ENCODE data around the gene GSN.

GSN gene

GRCh38 chr9:121302341-121302740 is 34.4 kb downstream of the GSN start:
- Histone ChIP-seq H3K36me3 (ENCODE audit: control insufficient read depth in 2 of 2, insufficient read depth in 2 of 2, low read length in 2 of 2) (peaks cover 42 to 43% of the 10 kb centered on the region in 2 donors), H3K9ac (ENCODE audit: low read depth in 1 of 2, low read length in 2 of 2) (peak overlapping the region in 1 of 2 donors; percentile 18)

GRCh38 chr9:121302786-121303185 is 34.8 kb downstream of the GSN start:
- Histone ChIP-seq H3K4me3 (ENCODE audit: low read length in 2 of 2) (peak overlapping the region in 1 of 2 donors; percentile 4), H3K27ac (ENCODE audit: low read depth in 2 of 2, low read length in 2 of 2) (peak overlapping the region in 1 of 2 donors; percentile 41), H3K9ac (ENCODE audit: low read depth in 1 of 2, low read length in 2 of 2) (peak overlapping the region in 1 of 2 donors; percentile 19), H3K27me3 (ENCODE audit: control insufficient read depth in 2 of 2, insufficient read depth in 2 of 2, low read length in 2 of 2) (no peaks in the 10 kb centered on the region), H3K9me3 (ENCODE audit: control insufficient read depth in 2 of 2, low read length in 2 of 2) (no peaks in the 10 kb centered on the region), H3K36me3 (ENCODE audit: control insufficient read depth in 2 of 2, insufficient read depth in 2 of 2, low read length in 2 of 2) (peaks cover 46 to 48% of the 10 kb centered on the region in 2 donors), H3K4me1 (ENCODE audit: control insufficient read depth in 2 of 2, insufficient read depth in 2 of 2, low read length in 2 of 2) (peaks cover 32 to 51% of the 10 kb centered on the region in 2 donors)

More at GRCh38 chr9:121302341-121302740, 34.4 kb downstream of the GSN start:
- H3K9me3 ChIP-seq (ENCODE audit: control insufficient read depth in 2 of 2, low read length in 2 of 2), result no peaks in the 10 kb centered on the region
- peak overlapping the region in 1 of 2 donors; percentile 4 for H3K4me3 ChIP-seq (ENCODE audit: low read length in 2 of 2)
- H3K27me3 ChIP-seq (ENCODE audit: control insufficient read depth in 2 of 2, insufficient read depth in 2 of 2, low read length in 2 of 2), result no peaks in the 10 kb centered on the region
- peaks cover 32 to 51% of the 10 kb centered on the region in 2 donors for H3K4me1 ChIP-seq (ENCODE audit: control insufficient read depth in 2 of 2, insufficient read depth in 2 of 2, low read length in 2 of 2)
- peak overlapping the region in 1 of 2 donors; percentile 15 for H3K27ac ChIP-seq (ENCODE audit: low read depth in 2 of 2, low read length in 2 of 2)

- H3K36me3 ChIP-seq (ENCODE audit: control insufficient read depth in 2 of 2, insufficient read depth in 2 of 2, low read length in 2 of 2), result peaks cover 54% of the 10 kb centered on the region in 2 donors
- H3K4me3 ChIP-seq (ENCODE audit: low read length in 2 of 2), result no peak overlapping the region
- H3K27ac ChIP-seq (ENCODE audit: low read depth in 2 of 2, low read length in 2 of 2), result peak overlapping the region in 1 of 2 donors; percentile 41
Observed at GRCh38 chr9:121303456-121304451, 35.8 kb downstream of the GSN start.

GRCh38 chr9:121304707-121305106 is 36.7 kb downstream of the GSN start:
- no peaks in the 10 kb centered on the region for H3K9me3 ChIP-seq (ENCODE audit: control insufficient read depth in 2 of 2, low read length in 2 of 2)
- H3K27ac ChIP-seq (ENCODE audit: low read depth in 2 of 2, low read length in 2 of 2), result peak overlapping the region in 1 of 2 donors; percentile 41
- peaks cover 18 to 38% of the 10 kb centered on the region in 2 donors for H3K4me1 ChIP-seq (ENCODE audit: control insufficient read depth in 2 of 2, insufficient read depth in 2 of 2, low read length in 2 of 2)
- H3K27me3 ChIP-seq (ENCODE audit: control insufficient read depth in 2 of 2, insufficient read depth in 2 of 2, low read length in 2 of 2), result no peaks in the 10 kb centered on the region
- H3K36me3 ChIP-seq (ENCODE audit: control insufficient read depth in 2 of 2, insufficient read depth in 2 of 2, low read length in 2 of 2), result peaks cover 59 to 60% of the 10 kb centered on the region in 2 donors
- H3K9ac ChIP-seq (ENCODE audit: low read depth in 1 of 2, low read length in 2 of 2), result peak overlapping the region in 1 of 2 donors; percentile 19
- no peak overlapping the region for H3K4me3 ChIP-seq (ENCODE audit: low read length in 2 of 2)

More at GRCh38 chr9:121303456-121304451, 35.8 kb downstream of the GSN start:
- Histone ChIP-seq H3K27me3 (ENCODE audit: control insufficient read depth in 2 of 2, insufficient read depth in 2 of 2, low read length in 2 of 2) (no peaks in the 10 kb centered on the region), H3K9ac (ENCODE audit: low read depth in 1 of 2, low read length in 2 of 2) (peak overlapping the region in 1 of 2 donors; percentile 19), H3K9me3 (ENCODE audit: control insufficient read depth in 2 of 2, low read length in 2 of 2) (no peaks in the 10 kb centered on the region), H3K4me1 (ENCODE audit: control insufficient read depth in 2 of 2, insufficient read depth in 2 of 2, low read length in 2 of 2) (peaks cover 24 to 43% of the 10 kb centered on the region in 2 donors)

GRCh38 chr9:121305269-121305994 is 37.5 kb downstream of the GSN start:
- Histone ChIP-seq H3K4me1 (ENCODE audit: control insufficient read depth in 2 of 2, insufficient read depth in 2 of 2, low read length in 2 of 2) (peaks cover 13 to 35% of the 10 kb centered on the region in 2 donors), H3K9me3 (ENCODE audit: control insufficient read depth in 2 of 2, low read length in 2 of 2) (no peaks in the 10 kb centered on the region), H3K27ac (ENCODE audit: low read depth in 2 of 2, low read length in 2 of 2) (peak overlapping the region in 1 of 2 donors; percentile 21), H3K4me3 (ENCODE audit: low read length in 2 of 2) (no peak overlapping the region), H3K36me3 (ENCODE audit: control insufficient read depth in 2 of 2, insufficient read depth in 2 of 2, low read length in 2 of 2) (peaks cover 61 to 64% of the 10 kb centered on the region in 2 donors), H3K9ac (ENCODE audit: low read depth in 1 of 2, low read length in 2 of 2) (peak overlapping the region in 1 of 2 donors; percentile 5), H3K27me3 (ENCODE audit: control insufficient read depth in 2 of 2, insufficient read depth in 2 of 2, low read length in 2 of 2) (no peaks in the 10 kb centered on the region)

GRCh38 chr9:121307976-121308375 is 40.0 kb downstream of the GSN start:
- Histone ChIP-seq H3K4me3 (ENCODE audit: low read length in 2 of 2) (no peak overlapping the region), H3K27ac (ENCODE audit: low read depth in 2 of 2, low read length in 2 of 2) (no peak overlapping the region), H3K36me3 (ENCODE audit: control insufficient read depth in 2 of 2, insufficient read depth in 2 of 2, low read length in 2 of 2) (peaks cover 71 to 77% of the 10 kb centered on the region in 2 donors), H3K27me3 (ENCODE audit: control insufficient read depth in 2 of 2, insufficient read depth in 2 of 2, low read length in 2 of 2) (no peaks in the 10 kb centered on the region), H3K9me3 (ENCODE audit: control insufficient read depth in 2 of 2, low read length in 2 of 2) (no peaks in the 10 kb centered on the region), H3K4me1 (ENCODE audit: control insufficient read depth in 2 of 2, insufficient read depth in 2 of 2, low read length in 2 of 2) (peaks cover 13 to 18% of the 10 kb centered on the region in 2 donors), H3K9ac (ENCODE audit: low read depth in 1 of 2, low read length in 2 of 2) (no peak overlapping the region)

GRCh38 chr9:121308765-121309164 is 40.8 kb downstream of the GSN start:
- no peaks in the 10 kb centered on the region for H3K9me3 ChIP-seq (ENCODE audit: control insufficient read depth in 2 of 2, low read length in 2 of 2)
- no peaks in the 10 kb centered on the region for H3K27me3 ChIP-seq (ENCODE audit: control insufficient read depth in 2 of 2, insufficient read depth in 2 of 2, low read length in 2 of 2)
- H3K27ac ChIP-seq (ENCODE audit: low read depth in 2 of 2, low read length in 2 of 2), result no peak overlapping the region
- peaks cover 71 to 77% of the 10 kb centered on the region in 2 donors for H3K36me3 ChIP-seq (ENCODE audit: control insufficient read depth in 2 of 2, insufficient read depth in 2 of 2, low read length in 2 of 2)
- H3K4me3 ChIP-seq (ENCODE audit: low read length in 2 of 2), result no peak overlapping the region
- H3K9ac ChIP-seq (ENCODE audit: low read depth in 1 of 2, low read length in 2 of 2), result no peak overlapping the region
- H3K4me1 ChIP-seq (ENCODE audit: control insufficient read depth in 2 of 2, insufficient read depth in 2 of 2, low read length in 2 of 2), result peaks cover 6 to 10% of the 10 kb centered on the region in 2 donors

- Histone ChIP-seq H3K4me3 (ENCODE audit: low read length in 2 of 2) (no peak overlapping the region), H3K36me3 (ENCODE audit: control insufficient read depth in 2 of 2, insufficient read depth in 2 of 2, low read length in 2 of 2) (peaks cover 71 to 77% of the 10 kb centered on the region in 2 donors), H3K9me3 (ENCODE audit: control insufficient read depth in 2 of 2, low read length in 2 of 2) (no peaks in the 10 kb centered on the region), H3K9ac (ENCODE audit: low read depth in 1 of 2, low read length in 2 of 2) (no peak overlapping the region), H3K27me3 (ENCODE audit: control insufficient read depth in 2 of 2, insufficient read depth in 2 of 2, low read length in 2 of 2) (no peaks in the 10 kb centered on the region), H3K4me1 (ENCODE audit: control insufficient read depth in 2 of 2, insufficient read depth in 2 of 2, low read length in 2 of 2) (peaks cover 2 to 6% of the 10 kb centered on the region in 2 donors), H3K27ac (ENCODE audit: low read depth in 2 of 2, low read length in 2 of 2) (no peak overlapping the region)
Observed at GRCh38 chr9:121309171-121309570, 41.2 kb downstream of the GSN start.

GRCh38 chr9:121309833-121310425 is 42.0 kb downstream of the GSN start:
- H3K9ac ChIP-seq (ENCODE audit: low read depth in 1 of 2, low read length in 2 of 2), result no peak overlapping the region
- no peaks in the 10 kb centered on the region for H3K9me3 ChIP-seq (ENCODE audit: control insufficient read depth in 2 of 2, low read length in 2 of 2)
- H3K4me3 ChIP-seq (ENCODE audit: low read length in 2 of 2), result no peak overlapping the region
- peaks cover 68 to 77% of the 10 kb centered on the region in 2 donors for H3K36me3 ChIP-seq (ENCODE audit: control insufficient read depth in 2 of 2, insufficient read depth in 2 of 2, low read length in 2 of 2)
- no peak overlapping the region for H3K27ac ChIP-seq (ENCODE audit: low read depth in 2 of 2, low read length in 2 of 2)
- no peaks in the 10 kb centered on the region for H3K27me3 ChIP-seq (ENCODE audit: control insufficient read depth in 2 of 2, insufficient read depth in 2 of 2, low read length in 2 of 2)
- H3K4me1 ChIP-seq (ENCODE audit: control insufficient read depth in 2 of 2, insufficient read depth in 2 of 2, low read length in 2 of 2), result no peaks in the 10 kb centered on the region

Data from mucosa of rectum (tissue), 2 donors.